H1 (cell line): ENCODE results near the gene ANKFY1.

Source experiments
- CHD2 ChIP-seq: IDR thresholded peaks from 2 replicates; pipeline ENCODE4 v1.6.1; 2012; ENCODE audit warnings: low read length, improper control_type of control experiment
- CTCF ChIP-seq, 3 experiments: IDR thresholded peaks; 1 replicate in 2 of 3; 2 replicates in 1 of 3; pipeline versions ENCODE4 v1.5.1 to v1.6.1; 2011; ENCODE audit warnings: low read length in 3 of 3, mild to moderate bottlenecking in 3 of 3, inconsistent platforms in 2 of 3, low read depth in 1 of 3, moderate library complexity in 1 of 3; ENCODE audit not compliant: insufficient read depth in 1 of 3; ENCODE audit errors: control extremely low read depth in 1 of 3
- EP300 ChIP-seq, 2 experiments: IDR thresholded peaks; 1 replicate in 1 of 2; 2 replicates in 1 of 2; pipeline ENCODE4 v1.6.1; 2011 to 2012; ENCODE audit warnings: low read depth in 2 of 2, low read length in 2 of 2, mild to moderate bottlenecking in 2 of 2, borderline replicate concordance in 1 of 2, inconsistent platforms in 1 of 2, moderate library complexity in 1 of 2
- POLR2A ChIP-seq, 2 experiments: IDR thresholded peaks; 1 replicate in 1 of 2; 2 replicates in 1 of 2; pipeline ENCODE4 v1.6.1; 2011; ENCODE audit warnings: low read depth in 2 of 2, low read length in 2 of 2, mild to moderate bottlenecking in 2 of 2; ENCODE audit errors: control extremely low read depth in 1 of 2
- POLR2AphosphoS5 ChIP-seq: IDR thresholded peaks from 2 replicates; pipeline ENCODE4 v1.6.1; 2011; ENCODE audit warnings: low read depth, low read length
- RBBP5 ChIP-seq: IDR thresholded peaks from 2 replicates; pipeline ENCODE4 v1.7.1; 2012; ENCODE audit warnings: low read depth, mild to moderate bottlenecking, inconsistent platforms, low read length, moderate library complexity, borderline replicate concordance
- SP2 ChIP-seq: IDR thresholded peaks from 2 replicates; pipeline ENCODE4 v1.6.1; 2012; ENCODE audit warnings: mild to moderate bottlenecking, low read length, inconsistent platforms
- TCF12 ChIP-seq: IDR thresholded peaks from 2 replicates; pipeline ENCODE4 v1.6.1; 2011; ENCODE audit warnings: low read depth, mild to moderate bottlenecking, low read length
- USF2 ChIP-seq: IDR thresholded peaks from 2 replicates; pipeline ENCODE4 v1.6.1; 2011; ENCODE audit warnings: low read length, improper control_type of control experiment
- YY1 ChIP-seq: IDR thresholded peaks from 2 replicates; pipeline ENCODE4 v1.6.1; 2011; ENCODE audit warnings: low read depth, mild to moderate bottlenecking, low read length

- no peak for TF ChIP-seq SP2
- no peak for TF ChIP-seq RBBP5
- TF ChIP-seq CTCF (IDR thresholded peaks at IDR 0.05; ENCODE audit: control extremely low read depth in 1 of 3, insufficient read depth in 1 of 3, low read depth in 1 of 3, low read length in 3 of 3) = no peak
- no peak for TF ChIP-seq CHD2
- no peak for TF ChIP-seq USF2
- TF ChIP-seq POLR2AphosphoS5 = no peak
- no peak for TF ChIP-seq TCF12
- TF ChIP-seq POLR2A (IDR thresholded peaks at IDR 0.05; ENCODE audit: control extremely low read depth in 1 of 2, low read depth in 2 of 2, low read length in 2 of 2) = no peak
- TF ChIP-seq EP300 (IDR thresholded peaks at IDR 0.05; ENCODE audit: borderline replicate concordance in 1 of 2, low read depth in 2 of 2, low read length in 2 of 2) = no peak
- no peak for TF ChIP-seq YY1
Measured at GRCh38 chr17:4248504-4249277, 15.1 kb downstream of the ANKFY1 start.
